ENCODE results near the gene GPANK1. TPM values are rescaled to one million over a fixed set of nuclear protein-coding genes. Genes with fewer than 3 reads are reported as not detected.

GPANK1 gene
- total RNA-seq, 1 donor from 2014 or later: 10.0 TPM

- Histone ChIP-seq H3K27me3 (ENCODE audit: control insufficient read depth, insufficient read depth, low read length) (no peaks in the 10 kb centered on the region), H3K36me3 (ENCODE audit: control insufficient read depth, insufficient read depth, low read length) (peaks cover 29% of the 10 kb centered on the region), H3K4me3 (ENCODE audit: low read depth, low read length) (no peak overlapping the region)
- no peak for TF ChIP-seq CTCF (IDR thresholded peaks at IDR 0.05; ENCODE audit: insufficient read depth, low read length, severe bottlenecking)
- DNase-seq (ENCODE audit: low read depth): no peak
- no peak for FAIRE-seq
Observed at GRCh38 chr6:31693535-31693934, 28.7 kb upstream of the GPANK1 start.

GRCh38 chr6:31692886-31693285 lies 28.1 kb upstream of the GPANK1 start:
- Histone ChIP-seq H3K4me3 (ENCODE audit: low read depth, low read length) (no peak overlapping the region), H3K36me3 (ENCODE audit: control insufficient read depth, insufficient read depth, low read length) (peaks cover 34% of the 10 kb centered on the region), H3K27me3 (ENCODE audit: control insufficient read depth, insufficient read depth, low read length) (no peaks in the 10 kb centered on the region)
- FAIRE-seq (no peak), DNase-seq (ENCODE audit: low read depth) (no peak)
- TF ChIP-seq CTCF (IDR thresholded peaks at IDR 0.05; ENCODE audit: insufficient read depth, low read length, severe bottlenecking): no peak

- Histone ChIP-seq H3K27me3 (ENCODE audit: control insufficient read depth, insufficient read depth, low read length) (no peaks in the 10 kb centered on the region), H3K36me3 (ENCODE audit: control insufficient read depth, insufficient read depth, low read length) (peaks cover 38% of the 10 kb centered on the region), H3K4me3 (ENCODE audit: low read depth, low read length) (no peak overlapping the region)
- FAIRE-seq (no peak), DNase-seq (ENCODE audit: low read depth) (no peak)
- TF ChIP-seq CTCF (IDR thresholded peaks at IDR 0.05; ENCODE audit: insufficient read depth, low read length, severe bottlenecking): no peak
Observed at GRCh38 chr6:31692353-31692752, 27.6 kb upstream of the GPANK1 start.

- no peak for TF ChIP-seq CTCF (IDR thresholded peaks at IDR 0.05; ENCODE audit: insufficient read depth, low read length, severe bottlenecking)
- Histone ChIP-seq H3K36me3 (ENCODE audit: control insufficient read depth, insufficient read depth, low read length) (peaks cover 37% of the 10 kb centered on the region), H3K27me3 (ENCODE audit: control insufficient read depth, insufficient read depth, low read length) (no peaks in the 10 kb centered on the region), H3K4me3 (ENCODE audit: low read depth, low read length) (no peak overlapping the region)
- DNase-seq (ENCODE audit: low read depth) (no peak), FAIRE-seq (no peak)
Observed at GRCh38 chr6:31691564-31692108, 26.8 kb upstream of the GPANK1 start.

- no peak for FAIRE-seq
- Histone ChIP-seq H3K27me3 (ENCODE audit: control insufficient read depth, insufficient read depth, low read length) (no peaks in the 10 kb centered on the region), H3K4me3 (ENCODE audit: low read depth, low read length) (no peak overlapping the region), H3K36me3 (ENCODE audit: control insufficient read depth, insufficient read depth, low read length) (peaks cover 37% of the 10 kb centered on the region)
- TF ChIP-seq CTCF (IDR thresholded peaks at IDR 0.05; ENCODE audit: insufficient read depth, low read length, severe bottlenecking): no peak
- no peak for DNase-seq (ENCODE audit: low read depth)
Observed at GRCh38 chr6:31691078-31691463, 26.3 kb upstream of the GPANK1 start.
